GM12801 (cell line): Measurements from ENCODE around the gene TENM4.

Experiments
- TF ChIP-seq, protein P1 (sequence below): IDR thresholded peaks from one replicate; pipeline ENCODE4 v1.5.1; 2011; ENCODE audit warnings: control low read depth; ENCODE audit not compliant: insufficient read length; ENCODE audit errors: extremely low read depth

The TENM4 gene

GRCh38 chr11:79332017-79332416 is 108.8 kb downstream of the TENM4 start:
- TF ChIP-seq, protein P1, sequence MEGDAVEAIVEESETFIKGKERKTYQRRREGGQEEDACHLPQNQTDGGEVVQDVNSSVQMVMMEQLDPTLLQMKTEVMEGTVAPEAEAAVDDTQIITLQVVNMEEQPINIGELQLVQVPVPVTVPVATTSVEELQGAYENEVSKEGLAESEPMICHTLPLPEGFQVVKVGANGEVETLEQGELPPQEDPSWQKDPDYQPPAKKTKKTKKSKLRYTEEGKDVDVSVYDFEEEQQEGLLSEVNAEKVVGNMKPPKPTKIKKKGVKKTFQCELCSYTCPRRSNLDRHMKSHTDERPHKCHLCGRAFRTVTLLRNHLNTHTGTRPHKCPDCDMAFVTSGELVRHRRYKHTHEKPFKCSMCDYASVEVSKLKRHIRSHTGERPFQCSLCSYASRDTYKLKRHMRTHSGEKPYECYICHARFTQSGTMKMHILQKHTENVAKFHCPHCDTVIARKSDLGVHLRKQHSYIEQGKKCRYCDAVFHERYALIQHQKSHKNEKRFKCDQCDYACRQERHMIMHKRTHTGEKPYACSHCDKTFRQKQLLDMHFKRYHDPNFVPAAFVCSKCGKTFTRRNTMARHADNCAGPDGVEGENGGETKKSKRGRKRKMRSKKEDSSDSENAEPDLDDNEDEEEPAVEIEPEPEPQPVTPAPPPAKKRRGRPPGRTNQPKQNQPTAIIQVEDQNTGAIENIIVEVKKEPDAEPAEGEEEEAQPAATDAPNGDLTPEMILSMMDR: no peak

DNA sequence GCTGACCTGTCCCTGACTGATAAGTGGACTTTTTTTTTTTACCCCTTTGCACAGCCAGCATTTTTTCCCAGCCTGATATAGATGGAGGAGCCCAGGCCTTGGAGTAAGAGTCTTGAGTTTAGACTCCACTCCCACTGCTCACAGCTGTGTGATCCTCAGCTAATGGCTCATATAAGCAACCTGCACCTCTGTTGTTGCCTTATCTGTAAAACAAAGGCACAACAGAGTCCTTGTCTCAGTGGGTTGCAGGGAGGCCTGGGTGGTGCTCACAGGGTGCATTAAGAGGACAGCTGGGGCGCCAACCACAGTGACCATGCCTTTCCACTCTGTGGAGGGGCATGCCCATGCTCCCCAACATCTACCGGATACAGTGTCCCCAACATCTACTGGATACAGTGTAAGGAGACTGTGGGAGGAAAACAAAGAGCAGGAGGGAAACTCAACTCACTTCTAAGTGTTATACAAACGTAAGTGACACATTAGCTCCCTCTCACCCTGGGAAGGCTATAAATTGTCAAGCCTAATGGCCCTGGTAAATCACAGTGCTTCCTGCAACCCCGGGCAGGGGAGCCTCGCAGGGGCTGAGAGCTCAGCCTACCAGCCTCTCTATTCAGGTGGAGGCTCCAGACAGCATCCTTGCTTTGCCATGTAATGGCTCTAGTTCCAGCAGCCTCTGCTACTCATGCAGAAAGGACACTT is 109.5 kb downstream of the TENM4 start:
- TF ChIP-seq, protein P1: no peak

DNA sequence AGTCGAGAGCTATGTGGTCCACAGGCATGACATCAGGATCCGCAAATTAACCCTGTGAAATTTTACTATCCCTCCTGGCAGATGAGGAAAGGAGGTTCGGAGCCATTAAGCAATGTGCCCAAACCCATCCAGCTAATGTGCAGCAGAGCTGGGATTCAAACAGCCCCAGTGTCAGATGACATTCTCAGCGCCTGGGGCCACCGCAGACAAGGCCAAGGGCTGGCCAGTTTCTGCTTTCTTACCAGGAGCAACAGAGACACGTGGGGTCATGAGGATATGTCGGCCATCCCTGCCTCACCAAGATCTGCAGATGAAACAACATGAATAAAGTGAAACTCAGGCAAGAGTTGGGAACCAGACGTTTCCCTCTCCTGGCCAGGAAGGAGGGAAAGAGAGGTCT is 110.2 kb downstream of the TENM4 start:
- TF ChIP-seq, protein P1: no peak

DNA sequence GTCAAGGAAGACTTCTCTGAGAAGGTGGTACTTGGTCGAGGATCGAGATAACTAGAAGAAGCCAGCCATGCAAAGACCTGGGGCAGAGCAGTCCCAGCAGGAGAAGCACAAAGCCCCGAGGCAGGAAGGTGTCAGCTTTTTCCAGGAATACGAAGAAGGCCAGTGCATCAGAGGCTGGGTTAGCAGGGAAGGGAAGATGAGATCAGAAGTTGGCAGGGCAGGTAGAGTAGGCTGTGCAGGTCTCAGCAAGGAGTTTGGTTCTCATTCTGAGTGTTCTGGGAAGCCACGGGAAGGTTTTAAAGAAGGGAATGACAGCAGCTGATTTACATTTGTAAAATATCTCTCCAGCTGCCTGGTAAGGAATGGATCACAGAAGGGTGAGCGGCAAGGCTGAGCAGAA is 111.3 kb downstream of the TENM4 start:
- TF ChIP-seq, protein P1: no peak

GRCh38 chr11:79328402-79328801 is 112.4 kb downstream of the TENM4 start:
- TF ChIP-seq, protein P1: no peak

GRCh38 chr11:79325851-79326250 is 115.0 kb downstream of the TENM4 start:
- TF ChIP-seq, protein P1: no peak

GRCh38 chr11:79321263-79321662 is 119.6 kb downstream of the TENM4 start:
- TF ChIP-seq, protein P1: no peak
